ENCODE data around the gene IKBKE.

IKBKE gene

GRCh38 chr1:206455666-206456344 is 14.5 kb upstream of the IKBKE start:
- DNase-seq, result no peak

- DNase-seq, result no peak
Measured at GRCh38 chr1:206456577-206457370, 13.5 kb upstream of the IKBKE start.

GRCh38 chr1:206457408-206458120 is 12.7 kb upstream of the IKBKE start:
- DNase-seq, result no peak

GRCh38 chr1:206459703-206460102 is 10.6 kb upstream of the IKBKE start:
- no peak for DNase-seq

GRCh38 chr1:206460836-206461426 is 9.3 kb upstream of the IKBKE start:
- DNase-seq, result no peak

- DNase-seq, result peak; percentile 82
Measured at GRCh38 chr1:206461602-206462455, 8.4 kb upstream of the IKBKE start.

- no peak for DNase-seq
Measured at GRCh38 chr1:206463137-206463536, 7.1 kb upstream of the IKBKE start.

- DNase-seq, result no peak
Measured at GRCh38 chr1:206463911-206464310, 6.4 kb upstream of the IKBKE start.

- no peak for DNase-seq
Measured at GRCh38 chr1:206464456-206464964, 5.8 kb upstream of the IKBKE start.

GRCh38 chr1:206465951-206466350 is 4.3 kb upstream of the IKBKE start:
- peak; percentile 57 for DNase-seq

- DNase-seq, result no peak
Measured at GRCh38 chr1:206466840-206467649, 3.2 kb upstream of the IKBKE start.

GRCh38 chr1:206467915-206468314 is 2.4 kb upstream of the IKBKE start:
- no peak for DNase-seq

- DNase-seq, result no peak
Measured at GRCh38 chr1:206468571-206468970, 1.7 kb upstream of the IKBKE start.

GRCh38 chr1:206469411-206469932 is 804 bp upstream of the IKBKE start:
- no peak for DNase-seq

- DNase-seq, result peak; percentile 75
Measured at GRCh38 chr1:206470692-206471414, 577 bp downstream of the IKBKE start.

- DNase-seq, result no peak
Measured at GRCh38 chr1:206471415-206471801, 1.1 kb downstream of the IKBKE start.

GRCh38 chr1:206472024-206472423 is 1.7 kb downstream of the IKBKE start:
- DNase-seq, result no peak

- peak; percentile 49 for DNase-seq
Measured at GRCh38 chr1:206472454-206472853, 2.2 kb downstream of the IKBKE start.

- DNase-seq, result no peak
Measured at GRCh38 chr1:206472886-206473285, 2.6 kb downstream of the IKBKE start.

GRCh38 chr1:206476058-206476457 is 5.8 kb downstream of the IKBKE start:
- DNase-seq, result no peak
